Kidney (tissue), 14 donors: Measurements from ENCODE around the gene ATG10. TPM values are rescaled to one million over a fixed set of nuclear protein-coding genes. Genes with fewer than 3 reads are reported as not detected.

Source experiments
- DNase-seq, 5 donors: peaks; one replicate each; pipeline ENCODE4 v3.0.0-alpha.2; 2013 to 2020
- FAIRE-seq: peaks from 2 replicates; lab custom pipeline; 2012; peaks lifted over from hg19 to GRCh38; lab: Jason Lieb, UNC
- H3K27ac ChIP-seq, 2 donors: one replicate each; pipeline ENCODE4 v1.7.0; 2013; ENCODE audit warnings: low read depth in 2 of 2, low read length in 2 of 2, inconsistent platforms in 1 of 2
- H3K27me3 ChIP-seq: one replicate; pipeline ENCODE4 v1.7.1; 2013; ENCODE audit warnings: low read length, inconsistent platforms; ENCODE audit not compliant: control insufficient read depth, insufficient read depth
- H3K36me3 ChIP-seq, 3 donors: one replicate each; pipeline versions ENCODE4 v1.7.0 to v1.7.1; 2013; ENCODE audit warnings: low read length in 3 of 3, control low read depth in 1 of 3, inconsistent platforms in 1 of 3; ENCODE audit not compliant: insufficient read depth in 3 of 3, control insufficient read depth in 2 of 3
- H3K4me1 ChIP-seq, 3 donors: one replicate each; pipeline versions ENCODE4 v1.7.0 to v1.7.1; 2013; ENCODE audit warnings: low read length in 3 of 3, inconsistent platforms in 1 of 3, low read depth in 1 of 3; ENCODE audit not compliant: control insufficient read depth in 2 of 3, insufficient read depth in 2 of 3
- H3K4me3 ChIP-seq, 3 donors: one replicate each; pipeline versions ENCODE4 v1.7.0 to v1.8.1; 2013; ENCODE audit warnings: low read length in 3 of 3, control low read depth in 1 of 3, inconsistent platforms in 1 of 3
- H3K9ac ChIP-seq, 3 donors: one replicate each; pipeline versions ENCODE4 v1.7.0 to v1.7.1; 2013; ENCODE audit warnings: low read length in 3 of 3, control low read depth in 1 of 3, inconsistent platforms in 1 of 3
- H3K9me3 ChIP-seq, 3 donors: one replicate each; pipeline versions ENCODE4 v1.7.0 to v1.7.1; 2013; ENCODE audit warnings: low read length in 3 of 3, control low read depth in 1 of 3, inconsistent platforms in 1 of 3; ENCODE audit not compliant: control insufficient read depth in 2 of 3, insufficient read depth in 1 of 3
- CTCF ChIP-seq: IDR thresholded peaks from 3 replicates; pipeline ENCODE4 v1.5.1; 2012; ENCODE audit warnings: mild to moderate bottlenecking, moderate library complexity, borderline replicate concordance; ENCODE audit not compliant: insufficient read depth; ENCODE audit errors: extremely low read depth
- intact Hi-C: fragments of 100-400 bp; cut with DNase I; formaldehyde crosslinking; loops from one replicate; pipeline ENCODE4 v1.11.1; 2022
- polyA plus RNA-seq: library from polyadenylated mRNA; stranded (reverse); fragments of 350-450 nt; fragmentation: Illumina TruSeq; extraction: RNeasy Lipid Tissue Mini Kit (QIAGEN cat#74804); gene quantifications from one replicate; pipeline ENCODE4 v1.2.3, GENCODE V29; 2014; ENCODE audit warnings: low read depth, low replicate concordance; ENCODE audit not compliant: insufficient read depth
- total RNA-seq: library from RNA; stranded (reverse); fragmentation: NEBNext Ultra II Directional; extraction: Animal tissue kit (Norgen Biotek cat#: 25700); gene quantifications from one replicate; pipeline ENCODE4 v1.2.1, GENCODE V29; 2021
- donor health status: control.
- donor health status: control.
- donor health status: control.
- donor health status: control.
- donor health status: control.
- donor health status: DM: yes; HTN: yes; CAD: no.
- donor health status: Normal renal cell carcinoma (clear cell type).

ATG10 gene
- total and polyA plus RNA-seq, 2 donors from 2014 or later, result 8.6 to 8.7 TPM

DNA sequence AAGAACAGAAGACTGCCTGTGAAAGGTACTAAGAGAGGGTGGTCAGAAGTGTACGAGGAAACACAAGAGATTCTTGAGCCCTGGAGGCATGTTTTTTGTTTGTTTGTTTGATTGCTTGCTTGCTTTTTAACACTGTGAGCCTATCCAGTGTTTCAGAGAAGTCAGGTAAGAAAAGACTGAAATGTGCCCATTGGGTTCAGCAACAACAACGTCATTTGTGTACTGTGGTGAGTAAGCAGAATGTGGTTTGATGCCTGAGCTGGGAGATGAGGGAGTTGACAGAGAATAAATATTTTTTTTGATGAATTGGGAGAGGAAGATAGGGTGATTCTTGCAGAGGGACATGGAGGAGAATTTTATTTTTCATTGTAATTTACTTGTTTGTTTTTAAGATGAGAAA, 233.2 kb downstream of the ATG10 start:
- H3K27me3 ChIP-seq, result no peaks in the 10 kb centered on the region
- no peaks in the 10 kb centered on the region for H3K4me1 ChIP-seq
- no peaks in the 10 kb centered on the region for H3K9me3 ChIP-seq
- DNase-seq (no peak), FAIRE-seq (no peak)
- no peaks in the 10 kb centered on the region for H3K36me3 ChIP-seq
- H3K4me3 ChIP-seq, result no peak overlapping the region
- no peak for TF ChIP-seq CTCF
- no peak overlapping the region for H3K27ac ChIP-seq
- intact Hi-C loops, result no loop called here
- no peak overlapping the region for H3K9ac ChIP-seq

DNA sequence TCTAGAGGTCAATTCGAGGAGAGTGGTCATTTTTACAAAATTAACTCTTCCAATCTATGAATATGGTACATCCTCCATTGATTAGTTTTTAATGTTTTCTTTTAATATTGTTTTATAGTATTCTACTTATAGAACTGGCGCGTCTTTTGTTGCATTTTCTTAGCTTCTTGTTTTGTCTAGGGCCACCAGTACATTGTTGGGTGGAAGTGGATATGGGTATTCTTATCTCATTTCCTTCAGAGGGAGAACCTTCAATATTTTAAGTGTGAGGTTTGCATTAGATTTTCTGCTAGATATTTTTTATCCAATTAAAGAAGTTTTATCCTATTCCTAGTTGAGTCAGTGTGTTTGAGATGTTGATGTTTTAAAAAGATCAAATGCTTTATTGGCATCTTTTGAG, 236.5 kb downstream of the ATG10 start:
- intact Hi-C loops, result no loop called here
- H3K4me3 ChIP-seq, result no peak overlapping the region
- no peaks in the 10 kb centered on the region for H3K9me3 ChIP-seq
- no peaks in the 10 kb centered on the region for H3K36me3 ChIP-seq
- no peak for FAIRE-seq
- H3K9ac ChIP-seq, result no peak overlapping the region
- no peak for TF ChIP-seq CTCF
- no peak overlapping the region for H3K27ac ChIP-seq
- H3K4me1 ChIP-seq, result no peaks in the 10 kb centered on the region
- DNase-seq, result no peak
- H3K27me3 ChIP-seq, result no peaks in the 10 kb centered on the region

- Histone ChIP-seq H3K27me3 (no peaks in the 10 kb centered on the region), H3K9me3 (no peaks in the 10 kb centered on the region), H3K4me1 (no peaks in the 10 kb centered on the region), H3K9ac (no peak overlapping the region), H3K36me3 (no peaks in the 10 kb centered on the region), H3K27ac (no peak overlapping the region), H3K4me3 (no peak overlapping the region)
- no peak for FAIRE-seq
- DNase-seq, result no peak
- intact Hi-C loops, result no loop called here
- no peak for TF ChIP-seq CTCF
These were observed 240.2 kb downstream of the ATG10 start for GRCh38 chr5:82211855-82212572.

DNA sequence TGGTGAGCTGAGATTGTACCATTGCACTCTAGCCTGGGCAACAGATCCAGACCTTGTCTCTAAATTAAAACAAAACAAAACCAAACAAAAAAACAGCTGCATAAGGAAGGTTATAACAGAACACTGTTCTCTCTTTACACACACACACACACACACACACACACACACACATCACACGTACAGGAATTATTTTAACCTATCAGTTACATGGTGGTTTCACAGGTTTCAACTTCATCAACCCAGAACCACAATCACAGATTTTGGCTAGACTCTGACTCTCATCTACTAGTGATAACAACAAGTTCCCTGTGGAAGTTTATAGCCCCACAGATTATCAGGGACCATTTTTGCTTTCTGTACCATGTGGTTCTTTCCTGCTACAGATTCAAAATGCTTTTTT, 246.1 kb downstream of the ATG10 start:
- FAIRE-seq (no peak), DNase-seq (no peak)
- no peaks in the 10 kb centered on the region for H3K36me3 ChIP-seq
- intact Hi-C loops, result no loop called here
- H3K4me3 ChIP-seq, result no peak overlapping the region
- no peaks in the 10 kb centered on the region for H3K4me1 ChIP-seq
- H3K27me3 ChIP-seq, result no peaks in the 10 kb centered on the region
- no peak overlapping the region for H3K9ac ChIP-seq
- TF ChIP-seq CTCF, result no peak
- H3K27ac ChIP-seq, result no peak overlapping the region
- H3K9me3 ChIP-seq, result no peaks in the 10 kb centered on the region
